GM19239 (cell line): ENCODE results near the gene TRPM3.

Source experiments
- DNase-seq: peaks from one replicate; pipeline ENCODE4 v3.0.0; 2011; ENCODE audit warnings: low spot score; ENCODE audit not compliant: insufficient read length
- FAIRE-seq: peaks from 2 replicates; lab custom pipeline; 2011; peaks lifted over from hg19 to GRCh38; lab: Jason Lieb, UNC

The TRPM3 gene

GRCh38 chr9:70951749-70952727 is 169.4 kb downstream of the TRPM3 start:
- no peak for DNase-seq

GRCh38 chr9:70950270-70950669 is 171.2 kb downstream of the TRPM3 start:
- DNase-seq (no peak), FAIRE-seq (no peak)

More at GRCh38 chr9:70951749-70952727, 169.4 kb downstream of the TRPM3 start:
- FAIRE-seq = no peak

- FAIRE-seq = no peak
These were observed 172.2 kb downstream of the TRPM3 start for GRCh38 chr9:70949239-70949638.

GRCh38 chr9:70948744-70949143 is 172.7 kb downstream of the TRPM3 start:
- no peak for DNase-seq
- FAIRE-seq = no peak

More at GRCh38 chr9:70949239-70949638, 172.2 kb downstream of the TRPM3 start:
- no peak for DNase-seq

- DNase-seq = no peak
- FAIRE-seq = no peak
These were observed 173.9 kb downstream of the TRPM3 start for GRCh38 chr9:70947511-70947910.

GRCh38 chr9:70947086-70947485 is 174.3 kb downstream of the TRPM3 start:
- no peak for DNase-seq
- FAIRE-seq = no peak

- DNase-seq = no peak
These were observed 176.1 kb downstream of the TRPM3 start for GRCh38 chr9:70945301-70945700.

GRCh38 chr9:70941191-70941590 is 180.2 kb downstream of the TRPM3 start:
- DNase-seq (no peak), FAIRE-seq (no peak)

More at GRCh38 chr9:70945301-70945700, 176.1 kb downstream of the TRPM3 start:
- no peak for FAIRE-seq

- no peak for DNase-seq
- no peak for FAIRE-seq
These were observed 180.8 kb downstream of the TRPM3 start for GRCh38 chr9:70940605-70941004.

- DNase-seq = no peak
- FAIRE-seq = no peak
These were observed 184.9 kb downstream of the TRPM3 start for GRCh38 chr9:70936536-70936935.

GRCh38 chr9:70935856-70936255 is 185.6 kb downstream of the TRPM3 start:
- DNase-seq = no peak
- FAIRE-seq = no peak

GRCh38 chr9:70934642-70935041 is 186.8 kb downstream of the TRPM3 start:
- no peak for DNase-seq
- no peak for FAIRE-seq

GRCh38 chr9:70933321-70933720 is 188.1 kb downstream of the TRPM3 start:
- DNase-seq (no peak), FAIRE-seq (no peak)

GRCh38 chr9:70932097-70932496 is 189.3 kb downstream of the TRPM3 start:
- FAIRE-seq (no peak), DNase-seq (no peak)

GRCh38 chr9:70927530-70927929 is 193.9 kb downstream of the TRPM3 start:
- DNase-seq (no peak), FAIRE-seq (no peak)

- FAIRE-seq (peak; percentile 66), DNase-seq (peak; percentile 8)
These were observed 196.4 kb downstream of the TRPM3 start for GRCh38 chr9:70924895-70925547.

GRCh38 chr9:70924380-70924779 is 197.0 kb downstream of the TRPM3 start:
- no peak for FAIRE-seq
- no peak for DNase-seq

GRCh38 chr9:70923961-70924360 is 197.5 kb downstream of the TRPM3 start:
- no peak for FAIRE-seq
- DNase-seq = no peak

- no peak for DNase-seq
- FAIRE-seq = no peak
These were observed 200.3 kb downstream of the TRPM3 start for GRCh38 chr9:70921136-70921535.

GRCh38 chr9:70917277-70917676 is 204.1 kb downstream of the TRPM3 start:
- DNase-seq (no peak), FAIRE-seq (no peak)

GRCh38 chr9:70911791-70912190 is 209.6 kb downstream of the TRPM3 start:
- FAIRE-seq = no peak
- no peak for DNase-seq
